Upper lobe of left lung (tissue), 6 donors: ENCODE results near the gene PCSK2. TPM values are rescaled to one million over a fixed set of nuclear protein-coding genes. Genes with fewer than 3 reads are reported as not detected.

ENCODE experiments used
- ATAC-seq, 2 donors: fragments of 200-7000 bp; cut with Tn5 transposase; one replicate each; pipeline ENCODE4 v1.9.1; 2022; ENCODE audit warnings: mild to moderate bottlenecking in 2 of 2, moderate library complexity in 2 of 2; ENCODE audit not compliant: low FRiP score in 2 of 2
- DNase-seq, 2 donors: peaks; one replicate each; pipeline ENCODE4 v3.0.0-alpha.2; 2019 to 2020
- H3K27ac ChIP-seq, 4 donors: fragments of 200-600 bp; sonication (generic); one replicate each; pipeline ENCODE4 v1.5.1; 2016 to 2019
- H3K27me3 ChIP-seq, 4 donors: fragments of 200-600 bp; sonication (generic); one replicate each; pipeline ENCODE4 v1.5.1; 2017 to 2019
- H3K36me3 ChIP-seq, 4 donors: fragments of 200-600 bp; sonication (generic); one replicate each; pipeline ENCODE4 v1.5.1; 2016 to 2019
- H3K4me1 ChIP-seq, 4 donors: fragments of 200-600 bp; sonication (generic); one replicate each; pipeline ENCODE4 v1.5.1; 2018 to 2019
- H3K4me3 ChIP-seq, 4 donors: fragments of 200-600 bp; sonication (generic); one replicate each; pipeline ENCODE4 v1.5.1; 2017 to 2019; ENCODE audit warnings: mild to moderate bottlenecking in 2 of 4, moderate library complexity in 1 of 4
- H3K9me3 ChIP-seq, 4 donors: fragments of 200-600 bp; sonication (generic); one replicate each; pipeline ENCODE4 v1.5.1; 2018 to 2019
- EP300 ChIP-seq, 4 donors: sonication (generic); formaldehyde crosslinking; IDR thresholded peaks; one replicate each; pipeline ENCODE4 v1.5.1; 2017; ENCODE audit warnings: antibody characterized with exemption in 4 of 4, control low read depth in 2 of 4
- POLR2A ChIP-seq, 4 donors: fragments of 450-650 bp; IDR thresholded peaks; one replicate each; pipeline ENCODE4 v1.5.1; 2016 to 2017; ENCODE audit warnings: antibody characterized with exemption in 4 of 4, mild to moderate bottlenecking in 2 of 4
- POLR2AphosphoS5 ChIP-seq, 2 donors: sonication (generic); formaldehyde crosslinking; IDR thresholded peaks; one replicate each; pipeline ENCODE4 v1.5.1; 2017; ENCODE audit warnings: antibody characterized with exemption in 2 of 2
- WGBS, 2 donors: methylation state at CpG; one replicate each; pipeline ENCODE4 v1.1.5; 2017 to 2018; 5-methylcytosine and 5-hydroxymethylcytosine counted together
- total RNA-seq, 6 donors: library from RNA; depleted of rRNA in 4 of 6; stranded (reverse); fragments of >200 nt in 4 of 6; gene quantifications; one replicate each; pipeline versions ENCODE4 v1.1.0 to v1.2.1, GENCODE V29; 2016 to 2021
- TF ChIP-seq, protein P1 (sequence below), 6 experiments: fragments of 450-650 bp in 4 of 6; fragments of 200-600 bp in 2 of 6; sonication (generic) in 2 of 6; IDR thresholded peaks; one replicate each; pipeline ENCODE4 v1.5.1; 2016 to 2019; ENCODE audit warnings: antibody characterized with exemption in 6 of 6
- donor health status: DM: no; HTN: no; CAD: no; lungs with moderate emphysema.
- donor health status: DM: no; HTN: yes; CAD: no; lungs with severe emphysema.

PCSK2 gene
- total RNA-seq, 6 donors from 2014 or later = 1.4 to 75.3 (median 15.9) TPM

DNA sequence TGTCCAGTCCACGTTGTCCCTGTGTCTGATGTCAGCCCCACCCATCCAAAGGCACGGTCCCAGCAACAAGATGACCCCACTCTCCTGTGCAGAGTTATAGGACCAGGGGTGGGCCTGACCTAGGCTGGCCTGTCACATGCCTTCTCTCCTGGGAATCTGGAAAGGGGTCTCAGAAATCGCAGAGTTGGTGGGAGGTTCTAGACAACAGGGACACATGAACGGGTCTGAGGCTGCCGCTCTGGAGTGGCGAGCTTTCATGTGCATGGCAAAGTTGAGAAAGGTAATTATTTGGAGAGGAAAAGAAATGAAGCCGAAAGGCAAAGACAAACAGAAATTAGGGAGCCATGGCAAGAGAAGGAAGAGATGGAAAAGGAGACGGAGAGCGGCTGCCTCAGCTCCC is 274.9 kb downstream of the PCSK2 start:
- WGBS, 2 donors = 87% methylated on average over 9 of the region's 9 CpGs
- Histone ChIP-seq H3K9me3 (no peaks in the 10 kb centered on the region), H3K27ac (no peak overlapping the region), H3K4me3 (no peak overlapping the region), H3K4me1 (peaks cover 10 to 14% (median 13%) of the 10 kb centered on the region in 4 donors), H3K27me3 (no peaks in the 10 kb centered on the region), H3K36me3 (no peaks in the 10 kb centered on the region)
- TF ChIP-seq POLR2A (IDR thresholded peaks at IDR 0.05) (no peak), POLR2AphosphoS5 (IDR thresholded peaks at IDR 0.05) (no peak), EP300 (IDR thresholded peaks at IDR 0.05) (no peak)
- TF ChIP-seq, protein P1, sequence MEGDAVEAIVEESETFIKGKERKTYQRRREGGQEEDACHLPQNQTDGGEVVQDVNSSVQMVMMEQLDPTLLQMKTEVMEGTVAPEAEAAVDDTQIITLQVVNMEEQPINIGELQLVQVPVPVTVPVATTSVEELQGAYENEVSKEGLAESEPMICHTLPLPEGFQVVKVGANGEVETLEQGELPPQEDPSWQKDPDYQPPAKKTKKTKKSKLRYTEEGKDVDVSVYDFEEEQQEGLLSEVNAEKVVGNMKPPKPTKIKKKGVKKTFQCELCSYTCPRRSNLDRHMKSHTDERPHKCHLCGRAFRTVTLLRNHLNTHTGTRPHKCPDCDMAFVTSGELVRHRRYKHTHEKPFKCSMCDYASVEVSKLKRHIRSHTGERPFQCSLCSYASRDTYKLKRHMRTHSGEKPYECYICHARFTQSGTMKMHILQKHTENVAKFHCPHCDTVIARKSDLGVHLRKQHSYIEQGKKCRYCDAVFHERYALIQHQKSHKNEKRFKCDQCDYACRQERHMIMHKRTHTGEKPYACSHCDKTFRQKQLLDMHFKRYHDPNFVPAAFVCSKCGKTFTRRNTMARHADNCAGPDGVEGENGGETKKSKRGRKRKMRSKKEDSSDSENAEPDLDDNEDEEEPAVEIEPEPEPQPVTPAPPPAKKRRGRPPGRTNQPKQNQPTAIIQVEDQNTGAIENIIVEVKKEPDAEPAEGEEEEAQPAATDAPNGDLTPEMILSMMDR (IDR thresholded peaks at IDR 0.05) = no peak
- ATAC-seq = no peak
- DNase-seq = no peak

DNA sequence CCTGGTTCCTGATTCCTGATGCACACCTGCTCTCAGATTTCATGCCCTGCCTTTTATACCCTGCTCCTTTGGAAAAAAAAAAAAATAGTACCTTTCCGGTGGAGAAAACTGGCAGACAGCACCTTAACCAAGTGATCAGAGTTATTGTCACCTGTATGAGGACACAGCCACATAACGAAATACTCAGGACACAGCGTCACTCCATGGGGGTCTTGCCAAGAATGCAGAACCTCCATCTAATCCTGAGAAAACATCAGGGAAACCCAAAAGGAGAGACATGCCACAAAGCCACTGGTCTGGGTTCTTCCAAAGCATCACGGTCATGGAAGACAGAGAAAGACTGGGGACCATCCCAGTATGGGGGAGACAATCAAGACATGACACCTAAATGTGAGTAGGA is 275.3 kb downstream of the PCSK2 start:
- Histone ChIP-seq H3K27me3 (no peaks in the 10 kb centered on the region), H3K9me3 (no peaks in the 10 kb centered on the region), H3K4me1 (peaks cover 10 to 14% (median 13%) of the 10 kb centered on the region in 4 donors), H3K27ac (no peak overlapping the region), H3K4me3 (no peak overlapping the region), H3K36me3 (no peaks in the 10 kb centered on the region)
- TF ChIP-seq, protein P1 (IDR thresholded peaks at IDR 0.05) = no peak
- TF ChIP-seq POLR2AphosphoS5 (IDR thresholded peaks at IDR 0.05) = no peak
- TF ChIP-seq EP300 (IDR thresholded peaks at IDR 0.05) = no peak
- TF ChIP-seq POLR2A (IDR thresholded peaks at IDR 0.05) = no peak
- ATAC-seq (no peak), DNase-seq (no peak)
- 87 to 94% methylated on average over 4 of the region's 4 CpGs for WGBS, 2 donors

DNA sequence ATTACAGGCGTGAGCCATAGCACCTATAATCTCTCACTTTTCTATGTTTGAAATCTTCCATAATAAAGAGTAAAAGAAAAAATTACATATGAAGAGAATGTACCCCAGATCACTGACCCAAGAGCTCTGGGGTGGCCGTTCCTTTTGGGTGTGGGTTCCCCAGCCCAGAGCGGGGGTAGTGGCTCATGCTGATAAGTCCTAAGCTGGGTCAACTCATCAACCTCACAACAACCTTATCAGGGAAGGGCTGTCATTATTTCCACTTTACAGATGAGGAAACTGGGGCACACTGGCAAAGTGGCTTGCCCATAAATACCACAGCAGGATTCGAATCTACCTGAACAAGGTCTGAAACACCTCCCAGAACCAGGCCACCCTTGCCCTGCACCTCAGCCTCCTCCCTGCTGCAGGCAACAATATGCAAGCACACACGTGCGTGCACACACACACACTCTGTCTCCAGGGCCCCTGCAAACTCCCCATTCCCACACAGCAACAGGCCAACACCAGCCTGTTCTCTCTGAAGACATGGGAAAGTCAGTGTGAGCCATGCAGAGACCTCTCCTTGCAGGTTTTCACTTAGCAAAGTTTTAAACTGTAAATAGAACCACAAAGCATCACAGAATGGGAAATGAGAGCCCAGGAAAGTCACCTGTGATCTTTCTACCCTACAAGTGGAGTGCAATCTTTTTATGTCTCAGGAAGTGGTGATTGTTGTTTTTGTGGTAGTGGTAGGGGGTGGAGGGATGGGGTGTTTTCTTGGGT is 276.6 kb downstream of the PCSK2 start:
- ATAC-seq = no peak
- H3K27ac ChIP-seq = no peak overlapping the region
- H3K9me3 ChIP-seq = no peaks in the 10 kb centered on the region
- TF ChIP-seq POLR2A (IDR thresholded peaks at IDR 0.05) (no peak), POLR2AphosphoS5 (IDR thresholded peaks at IDR 0.05) (no peak), EP300 (IDR thresholded peaks at IDR 0.05) (no peak)
- TF ChIP-seq, protein P1 (IDR thresholded peaks at IDR 0.05) = no peak
- H3K27me3 ChIP-seq = no peaks in the 10 kb centered on the region
- H3K4me3 ChIP-seq = no peak overlapping the region
- no peaks in the 10 kb centered on the region for H3K36me3 ChIP-seq
- H3K4me1 ChIP-seq = peaks cover 10 to 14% (median 13%) of the 10 kb centered on the region in 4 donors
- WGBS, 2 donors = 78 to 81% methylated on average over 6 of the region's 6 CpGs
- DNase-seq = no peak

DNA sequence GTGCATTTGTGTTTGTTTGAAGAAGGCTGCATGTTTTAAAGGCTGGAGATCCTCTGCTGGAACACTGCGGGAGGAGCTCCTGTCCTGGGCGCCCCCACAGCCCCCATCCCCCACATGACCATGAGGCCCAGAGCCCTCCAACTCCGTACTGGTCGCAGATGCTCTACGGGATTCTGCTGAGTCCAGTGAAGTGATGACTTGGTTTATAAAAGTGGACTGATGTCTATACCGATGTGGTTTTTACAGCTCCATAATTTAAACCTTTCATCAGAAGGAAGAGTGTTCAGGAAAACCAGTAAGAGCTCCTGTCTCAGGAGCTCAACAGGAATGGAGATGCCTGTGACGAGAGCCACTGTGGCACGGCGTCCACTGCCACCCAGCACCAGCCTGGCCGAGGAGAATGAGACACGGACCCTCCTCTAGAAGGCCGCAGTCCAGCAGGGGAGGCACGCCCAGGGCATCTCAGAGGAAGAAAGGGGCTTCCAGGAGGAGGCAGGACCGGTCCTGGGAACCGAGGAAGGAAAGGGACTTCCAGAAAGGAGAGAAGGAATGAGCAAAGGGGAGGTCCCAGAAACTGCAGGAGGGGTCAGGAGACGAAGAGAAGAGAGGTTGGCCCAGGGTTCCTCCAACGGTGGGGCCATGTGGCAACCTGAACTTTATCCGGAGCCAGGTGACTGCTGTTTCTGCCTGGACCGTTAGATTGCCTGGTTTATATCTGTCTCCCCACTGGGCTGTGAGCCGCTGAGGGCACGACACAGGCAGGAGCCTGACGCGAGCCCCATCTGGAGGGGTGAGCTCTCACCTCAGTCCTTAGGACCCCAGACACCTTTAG is 277.4 kb downstream of the PCSK2 start:
- ATAC-seq (peak; percentile 2 to 29), DNase-seq (peak in 1 of 2 donors; percentile 63)
- Histone ChIP-seq H3K4me3 (peak overlapping the region in 3 of 4 donors; percentile 46 to 57 (median 56)), H3K9me3 (no peaks in the 10 kb centered on the region), H3K36me3 (no peaks in the 10 kb centered on the region), H3K27me3 (no peaks in the 10 kb centered on the region), H3K27ac (peak overlapping the region in 1 of 4 donors; percentile 77), H3K4me1 (peaks cover 10 to 14% (median 13%) of the 10 kb centered on the region in 4 donors)
- 36 to 46% methylated on average over 18 to 23 of the region's 23 CpGs for WGBS, 2 donors
- TF ChIP-seq, protein P1 (IDR thresholded peaks at IDR 0.05) = no peak
- TF ChIP-seq POLR2AphosphoS5 (IDR thresholded peaks at IDR 0.05) (no peak), EP300 (IDR thresholded peaks at IDR 0.05) (no peak), POLR2A (IDR thresholded peaks at IDR 0.05) (no peak)
